GM12875 (cell line): Measurements from ENCODE around the gene ABCA13.

Experiments
- H3K4me3 ChIP-seq: one replicate; pipeline ENCODE4 v1.5.1; 2011; ENCODE audit warnings: low read depth, low read length, control low read depth
- TF ChIP-seq, protein P1 (sequence below): IDR thresholded peaks from 2 replicates; pipeline ENCODE4 v1.5.1; 2011; ENCODE audit warnings: low read depth, mild to moderate bottlenecking, control low read depth, inconsistent platforms, low read length, moderate library complexity, borderline replicate concordance; ENCODE audit not compliant: insufficient read depth

The ABCA13 gene

DNA sequence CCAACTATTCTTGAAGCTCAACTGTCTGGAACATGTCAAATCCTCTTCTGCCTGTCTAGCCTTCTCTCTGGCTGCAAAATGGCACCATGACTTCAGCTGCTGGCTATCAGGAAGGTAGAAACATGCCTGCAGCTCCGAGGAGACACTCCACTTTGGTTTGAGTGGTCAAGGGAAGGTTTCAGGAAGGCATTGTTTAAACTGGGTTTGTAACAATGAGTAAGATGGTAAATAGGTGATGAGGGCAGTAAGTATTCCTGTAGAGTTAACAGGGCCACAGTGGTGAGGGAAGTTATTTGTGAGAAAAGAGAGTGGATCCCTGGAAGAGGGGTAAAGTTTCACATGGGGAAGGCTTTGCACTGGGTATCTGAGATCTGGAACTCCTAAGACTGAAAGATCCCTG lies 231.5 kb downstream of the ABCA13 start:
- no peak overlapping the region for H3K4me3 ChIP-seq
- TF ChIP-seq, protein P1, sequence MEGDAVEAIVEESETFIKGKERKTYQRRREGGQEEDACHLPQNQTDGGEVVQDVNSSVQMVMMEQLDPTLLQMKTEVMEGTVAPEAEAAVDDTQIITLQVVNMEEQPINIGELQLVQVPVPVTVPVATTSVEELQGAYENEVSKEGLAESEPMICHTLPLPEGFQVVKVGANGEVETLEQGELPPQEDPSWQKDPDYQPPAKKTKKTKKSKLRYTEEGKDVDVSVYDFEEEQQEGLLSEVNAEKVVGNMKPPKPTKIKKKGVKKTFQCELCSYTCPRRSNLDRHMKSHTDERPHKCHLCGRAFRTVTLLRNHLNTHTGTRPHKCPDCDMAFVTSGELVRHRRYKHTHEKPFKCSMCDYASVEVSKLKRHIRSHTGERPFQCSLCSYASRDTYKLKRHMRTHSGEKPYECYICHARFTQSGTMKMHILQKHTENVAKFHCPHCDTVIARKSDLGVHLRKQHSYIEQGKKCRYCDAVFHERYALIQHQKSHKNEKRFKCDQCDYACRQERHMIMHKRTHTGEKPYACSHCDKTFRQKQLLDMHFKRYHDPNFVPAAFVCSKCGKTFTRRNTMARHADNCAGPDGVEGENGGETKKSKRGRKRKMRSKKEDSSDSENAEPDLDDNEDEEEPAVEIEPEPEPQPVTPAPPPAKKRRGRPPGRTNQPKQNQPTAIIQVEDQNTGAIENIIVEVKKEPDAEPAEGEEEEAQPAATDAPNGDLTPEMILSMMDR, result no peak

DNA sequence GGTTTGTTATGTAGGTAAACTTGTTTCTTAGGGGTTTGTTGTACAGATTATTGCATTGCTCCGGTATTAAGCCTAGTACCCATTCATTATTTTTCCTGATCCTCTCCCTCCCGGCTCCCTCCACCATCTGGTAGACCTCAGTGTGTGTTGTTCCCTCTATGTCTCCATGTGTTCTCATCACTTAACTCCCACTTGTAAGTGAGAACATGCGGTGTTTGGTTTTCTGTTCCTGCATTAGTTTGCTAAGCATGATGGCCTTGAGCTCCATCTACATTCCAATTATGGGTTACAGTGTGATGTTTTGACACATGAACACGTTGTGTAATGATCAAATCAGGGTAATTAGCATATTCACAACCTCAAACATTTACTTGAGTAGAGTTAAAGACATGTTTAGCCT lies 237.5 kb downstream of the ABCA13 start:
- TF ChIP-seq, protein P1, result no peak

DNA sequence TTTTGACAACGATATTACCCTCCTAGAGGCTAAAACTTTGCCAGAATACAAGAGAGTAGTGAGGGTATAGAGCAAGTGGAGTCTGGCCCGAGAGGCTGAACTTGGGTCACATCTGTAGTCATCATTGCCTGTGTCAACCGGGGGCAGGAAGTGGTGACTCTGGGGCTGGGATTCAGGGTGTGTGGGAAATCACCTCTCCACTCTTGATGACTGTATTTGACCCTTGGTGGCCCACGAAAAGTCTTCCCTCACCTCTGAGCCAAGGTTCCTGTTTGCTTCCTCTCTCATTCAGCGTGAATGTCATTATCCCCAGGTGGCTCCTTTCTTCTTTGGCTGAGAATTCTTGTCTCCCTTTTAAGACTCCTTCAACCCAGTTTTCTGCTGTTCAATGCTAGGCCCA lies 240.4 kb downstream of the ABCA13 start:
- H3K4me3 ChIP-seq, result no peak overlapping the region
- TF ChIP-seq, protein P1, result no peak

More for the DNA sequence above, 237.5 kb downstream of the ABCA13 start:
- H3K4me3 ChIP-seq, result no peak overlapping the region

DNA sequence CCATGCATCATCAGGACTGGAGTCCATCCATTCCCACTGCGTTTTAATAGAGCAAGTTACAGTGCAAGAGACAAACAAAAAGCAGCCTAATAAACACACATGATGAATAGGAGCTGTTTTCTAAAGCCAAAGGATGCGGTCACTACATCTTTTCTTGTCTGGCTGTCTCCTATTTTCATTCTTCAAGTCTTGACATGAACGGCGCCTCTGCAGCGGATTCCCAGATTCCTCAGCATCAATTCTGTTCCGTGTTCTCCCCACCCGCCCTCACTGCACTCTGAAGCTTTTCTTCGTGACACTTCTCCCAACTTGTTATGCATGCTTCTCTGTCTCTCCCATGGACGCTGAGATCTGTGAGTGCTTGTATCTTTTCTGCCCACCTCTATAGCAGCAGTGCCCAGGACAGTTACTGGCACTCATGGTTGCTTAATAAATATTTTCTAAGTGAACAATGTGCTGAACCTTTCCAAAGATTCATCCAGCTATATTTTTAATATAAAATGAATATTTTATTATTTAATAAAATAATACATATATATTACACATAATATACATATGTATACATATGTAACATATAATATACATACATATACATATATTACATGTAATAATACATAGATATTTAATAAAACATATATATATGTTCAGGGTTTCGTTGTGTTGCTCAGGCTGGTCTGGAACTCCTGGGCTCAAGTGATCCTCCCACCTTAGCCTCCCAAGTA lies 242.9 kb downstream of the ABCA13 start:
- TF ChIP-seq, protein P1, result no peak

DNA sequence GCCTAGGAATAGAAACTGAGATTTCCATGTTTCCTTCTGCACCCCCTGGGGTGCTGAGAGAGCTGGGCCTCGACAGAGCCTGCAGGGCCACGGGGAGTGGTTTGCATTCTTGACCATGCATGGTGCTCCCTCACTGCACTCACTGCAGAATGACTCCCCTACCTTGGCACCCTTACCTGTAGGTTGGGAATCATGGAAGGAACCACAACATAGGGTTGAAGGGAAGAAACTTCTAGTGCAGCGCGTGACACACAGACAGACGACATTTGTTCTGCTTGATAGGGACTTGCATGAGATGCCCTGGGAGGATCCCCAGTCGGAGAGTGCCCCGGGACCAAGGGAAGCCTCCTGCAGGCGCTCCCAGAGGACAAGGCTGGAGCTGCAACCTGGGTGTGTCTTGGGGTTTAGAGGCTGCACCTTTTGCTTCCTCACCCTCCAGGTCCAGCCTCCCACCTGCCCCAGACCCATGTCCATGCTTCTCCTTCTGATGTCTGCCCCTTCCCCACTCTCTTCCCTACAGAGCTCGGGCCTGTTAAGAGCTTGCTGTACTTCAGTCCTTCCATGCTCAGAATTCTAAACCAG lies 245.2 kb downstream of the ABCA13 start:
- H3K4me3 ChIP-seq, result no peak overlapping the region
- TF ChIP-seq, protein P1, result no peak

More for the DNA sequence above, 242.9 kb downstream of the ABCA13 start:
- no peak overlapping the region for H3K4me3 ChIP-seq

DNA sequence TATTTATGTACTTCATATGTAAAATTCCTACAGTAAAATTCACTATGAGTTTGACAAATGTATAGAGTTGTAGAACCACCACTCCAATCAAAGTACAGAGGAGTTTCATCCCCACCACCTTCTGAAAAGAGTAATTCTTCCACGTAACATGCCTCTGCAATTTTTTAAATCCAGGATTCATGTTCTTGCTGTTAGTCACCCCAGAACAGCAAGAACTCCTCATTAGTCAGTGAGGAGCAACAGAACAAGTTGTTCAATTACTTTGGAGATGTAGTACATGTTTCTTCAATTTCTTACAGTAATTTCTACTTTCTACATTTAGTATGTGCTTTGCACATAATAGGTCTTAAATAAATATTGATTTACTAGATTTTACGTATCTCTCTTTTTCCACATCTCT lies 248.1 kb downstream of the ABCA13 start:
- H3K4me3 ChIP-seq, result no peak overlapping the region
- TF ChIP-seq, protein P1, result no peak

DNA sequence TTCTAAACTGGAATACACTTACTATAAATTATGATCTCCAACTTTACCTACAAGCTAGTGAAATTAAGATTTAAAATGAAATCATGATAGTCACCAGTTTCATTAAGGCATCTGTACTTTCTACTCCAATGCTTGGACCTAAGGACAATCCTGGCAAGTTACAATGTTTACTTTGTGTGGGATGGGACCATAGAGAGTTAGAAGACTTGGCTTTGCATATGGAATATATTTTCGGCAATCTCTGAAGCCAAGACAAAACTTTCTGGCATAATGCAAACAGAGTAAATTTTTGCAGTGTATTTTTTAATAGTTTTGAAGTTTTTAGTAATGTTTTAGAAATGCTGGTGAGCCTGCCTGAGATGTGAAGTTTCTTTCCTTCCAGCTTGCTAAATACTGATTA lies 248.9 kb downstream of the ABCA13 start:
- H3K4me3 ChIP-seq, result no peak overlapping the region
- TF ChIP-seq, protein P1, result no peak
